K562 (cell line): ENCODE measurements around the gene RBSN. TPM values are rescaled to one million over a fixed set of nuclear protein-coding genes. Genes with fewer than 3 reads are reported as not detected.

ENCODE experiments used
- ATAC-seq: fragments of 200-7000 bp; cut with Tn5 transposase; 3 replicates; pipeline ENCODE4 v1.9.1; 2020; ENCODE audit warnings: moderate library complexity
- BruUV-seq: library from RNA; stranded (reverse); fragments of 400-500 nt; replicated peaks from 2 replicates; lab custom pipeline; 2021; lab: Mats Ljungman, UMichigan
- CTCF ChIA-PET: fragments of 300-600 bp; formaldehyde crosslinking; extraction: SDS; loops from one replicate; lab custom pipeline; 2021; ENCODE audit warnings: low intra/inter-chr PET ratio; lab: Yijun Ruan, JAX
- POLR2A ChIA-PET: fragments of 300-600, 350-650 bp; sonication (Branson Sonifier 250); formaldehyde crosslinking; extraction: SDS; loops from one replicate; lab custom pipeline; 2021; ENCODE audit warnings: antibody characterized with exemption, inconsistent platforms; lab: Yijun Ruan, JAX
- DNase-seq, 4 experiments: peaks; one replicate each; pipeline versions ENCODE4 v3.0.0 to v3.0.0-alpha.2; 2011 to 2018; ENCODE audit warnings: low spot score in 3 of 4, mixed read lengths in 3 of 4; ENCODE audit errors: extremely low read depth in 1 of 4
- FAIRE-seq: peaks from 2 replicates; lab custom pipeline; 2011; peaks lifted over from hg19 to GRCh38; lab: Jason Lieb, UNC
- H2AFZ ChIP-seq: 2 replicates; pipeline ENCODE4 v1.6.0; 2011; ENCODE audit warnings: low read depth, low read length, control low read depth, inconsistent platforms
- H3K27ac ChIP-seq: fragments of 200-600 bp; 3 replicates; pipeline ENCODE4 v1.8.0; 2011; ENCODE audit warnings: low read depth, mild to moderate bottlenecking, control low read depth, inconsistent platforms, low read length, moderate library complexity, mixed read lengths; ENCODE audit errors: extremely low read depth
- H3K27me3 ChIP-seq, 2 experiments: fragments of 300-600 bp in 1 of 2; 2 replicates in 1 of 2; 3 replicates in 1 of 2; pipeline versions ENCODE4 v1.6.0 to v1.8.0; 2011; ENCODE audit warnings: inconsistent platforms in 2 of 2, low read length in 2 of 2, mild to moderate bottlenecking in 1 of 2, mixed read lengths in 1 of 2, moderate library complexity in 1 of 2; ENCODE audit not compliant: control insufficient read depth in 2 of 2, insufficient read depth in 2 of 2
- H3K36me3 ChIP-seq: fragments of 300-600 bp; 3 replicates; pipeline ENCODE4 v1.8.0; 2011; ENCODE audit warnings: mild to moderate bottlenecking, low read length, inconsistent platforms; ENCODE audit not compliant: control insufficient read depth, insufficient read depth
- H3K4me1 ChIP-seq, 2 experiments: fragments of 200-600 bp in 1 of 2; replicated peaks in 1 of 2; 2 replicates in 1 of 2; 3 replicates in 1 of 2; pipeline versions ENCODE4 v1.5.1 to v1.8.0; 2011; ENCODE audit warnings: inconsistent platforms in 2 of 2, low read length in 2 of 2, mild to moderate bottlenecking in 1 of 2, mixed read lengths in 1 of 2, moderate library complexity in 1 of 2; ENCODE audit not compliant: control insufficient read depth in 2 of 2, insufficient read depth in 2 of 2
- H3K4me2 ChIP-seq: 2 replicates; pipeline ENCODE4 v1.6.1; 2011; ENCODE audit warnings: low read length, control low read depth, inconsistent platforms, mixed read lengths; ENCODE audit not compliant: insufficient read depth
- H3K4me3 ChIP-seq: fragments of 200-600 bp; sonication (generic), shearing (Covaris generic); 2 replicates; pipeline ENCODE4 v1.5.1; 2016; ENCODE audit warnings: control low read depth, inconsistent platforms
- H3K79me2 ChIP-seq: fragments of 200-600 bp; 3 replicates; pipeline ENCODE4 v1.8.0; 2011; ENCODE audit warnings: low read length, inconsistent platforms; ENCODE audit not compliant: control insufficient read depth, insufficient read depth
- H3K9ac ChIP-seq, 2 experiments: 2 replicates each; pipeline versions ENCODE4 v1.6.0 to v1.6.1; 2011; ENCODE audit warnings: low read depth in 2 of 2, low read length in 2 of 2, control low read depth in 1 of 2, inconsistent platforms in 1 of 2, mild to moderate bottlenecking in 1 of 2, mixed read lengths in 1 of 2; ENCODE audit not compliant: insufficient read depth in 1 of 2
- H3K9me1 ChIP-seq: one replicate; pipeline ENCODE4 v1.6.0; 2011; ENCODE audit warnings: inconsistent platforms, mild to moderate bottlenecking, low read length, moderate library complexity; ENCODE audit not compliant: control insufficient read depth, insufficient read depth
- H3K9me3 ChIP-seq: replicated peaks from 2 replicates; pipeline ENCODE4 v1.5.1; 2011; ENCODE audit warnings: low read depth, low read length, inconsistent platforms; ENCODE audit not compliant: control insufficient read depth, insufficient read depth
- H4K20me1 ChIP-seq: replicated peaks from 2 replicates; pipeline ENCODE4 v1.6.1; 2011; ENCODE audit warnings: low read length, inconsistent platforms, mixed read lengths; ENCODE audit not compliant: control insufficient read depth, insufficient read depth
- MGA ChIP-seq: fragments of 450-650 bp; IDR thresholded peaks from 2 replicates; pipeline ENCODE4 v1.6.1; 2016; ENCODE audit warnings: mild to moderate bottlenecking, moderate library complexity
- RBM25 ChIP-seq: fragments of 200-400 bp; formaldehyde crosslinking; IDR thresholded peaks from 2 replicates; pipeline ENCODE4 v1.6.1; 2018; ENCODE audit warnings: low read length, low read depth, moderate library complexity; ENCODE audit not compliant: severe bottlenecking
- XRCC3 ChIP-seq: fragments of 450-650 bp; IDR thresholded peaks from 2 replicates; pipeline ENCODE4 v1.6.1; 2017; ENCODE audit warnings: mild to moderate bottlenecking, moderate library complexity
- WGBS: fragments of 100-300 bp; shearing (Covaris generic); methylation state at CpG from one replicate; pipeline ENCODE4 v1.1.6; 2016; ENCODE audit warnings: low coverage, mixed read lengths; ENCODE audit not compliant: insufficient coverage; ENCODE audit errors: missing lambda C conversion rate; 5-methylcytosine and 5-hydroxymethylcytosine counted together
- in situ Hi-C: fragments of 300-500 bp; cut with MboI; formaldehyde crosslinking; loops from 4 replicates; pipeline ENCODE4 v1.15.0; 2018; ENCODE audit warnings: inconsistent platforms, mixed read lengths
- intact Hi-C: fragments of 100-400 bp; cut with micrococcal nuclease; formaldehyde crosslinking; loops from 2 replicates; pipeline ENCODE4 v1.14.2; 2022
- polyA plus RNA-seq, 8 experiments: library from polyadenylated mRNA; depleted of rRNA in 4 of 8; stranded (reverse) in 5 of 8; unstranded in 3 of 8; fragments of >200 nt; fragmentation: Nextera tagmentation in 2 of 8; fragmentation: Illumina TruSeq in 1 of 8; extraction: Ambion mirVana in 2 of 8; extraction: Trizol in 1 of 8; gene quantifications; 2 replicates each; pipeline versions ENCODE4 v1.2.1 to v1.2.3, GENCODE V29; 2011 to 2014; ENCODE audit warnings: inconsistent platforms in 1 of 8, missing spikeins in 1 of 8
- total RNA-seq, 7 experiments: library from RNA; depleted of rRNA in 6 of 7; stranded (reverse); fragments of >200 nt in 6 of 7; fragmentation: Illumina TruSeq in 2 of 7; extraction: Trizol in 2 of 7; gene quantifications; 2 replicates each; pipeline versions ENCODE4 v1.2.1 to v1.2.3, GENCODE V29; 2011 to 2021; ENCODE audit warnings: low replicate concordance in 1 of 7
- TF ChIP-seq, protein P1 (sequence below): fragments of 450-650 bp; formaldehyde crosslinking; IDR thresholded peaks from 2 replicates; pipeline ENCODE4 v1.4.0; 2020; ENCODE audit warnings: mild to moderate bottlenecking, moderate library complexity
- TF ChIP-seq, protein P2 (sequence below): fragments of 250-450 bp; sonication (Bioruptor Pico); IDR thresholded peaks from 2 replicates; pipeline ENCODE4 v1.5.0; 2020; ENCODE audit warnings: mild to moderate bottlenecking, borderline replicate concordance

Gene RBSN
- total and polyA plus RNA-seq, 9 of the 15 experiments (the other 6 are each of a cell fraction or from before 2014, with no cell fraction given): 2.9 to 19.6 (median 15.0) TPM

GRCh38 chr3:15116032-15116669 is 17.2 kb upstream of the RBSN start:
- in situ Hi-C loops: loop anchor here (5.0 to 10.0 kb wide), 2 partner anchors 269 to 436 kb away; no protein-coding TSS in a partner anchor
- peaks cover 0 to 7% of the 10 kb centered on the region in 2 experiments; a peak in 2 of 5 replicates for H3K27me3 ChIP-seq
- H3K9ac ChIP-seq: no peak overlapping the region
- no peaks in the 10 kb centered on the region for H3K9me3 ChIP-seq
- peaks cover 2 to 10% of the 10 kb centered on the region in 2 experiments; a peak in 3 of 5 replicates for H3K4me1 ChIP-seq
- intact Hi-C loops: loop anchor here (5.0 kb wide), 3 partner anchors 91 to 441 kb away; partner anchors contain the start of gene CAPN7
- ChIA-PET POLR2A (interaction anchor here (0.6 to 1.1 kb wide), 3 partner anchors 12 to 91 kb away, joined by 3 read pairs; partner anchors contain the start of gene RBSN), CTCF (no interaction called here)
- H3K27ac ChIP-seq: no peak overlapping the region
- H3K4me2 ChIP-seq: no peak overlapping the region
- H4K20me1 ChIP-seq: no peaks in the 10 kb centered on the region
- no peak overlapping the region for H3K4me3 ChIP-seq
- no TSS peak for BruUV-seq
- ATAC-seq (no peak), DNase-seq (peak in 1 of 4 experiments; percentile 48), FAIRE-seq (peak; percentile 46)
- H3K79me2 ChIP-seq: no peaks in the 10 kb centered on the region
- H3K9me1 ChIP-seq: no peaks in the 10 kb centered on the region
- 9% methylated on average over 2 of the region's 2 CpGs for WGBS
- H2AFZ ChIP-seq: peak overlapping the region; percentile 18
- no peaks in the 10 kb centered on the region for H3K36me3 ChIP-seq
- TF ChIP-seq, protein P1, sequence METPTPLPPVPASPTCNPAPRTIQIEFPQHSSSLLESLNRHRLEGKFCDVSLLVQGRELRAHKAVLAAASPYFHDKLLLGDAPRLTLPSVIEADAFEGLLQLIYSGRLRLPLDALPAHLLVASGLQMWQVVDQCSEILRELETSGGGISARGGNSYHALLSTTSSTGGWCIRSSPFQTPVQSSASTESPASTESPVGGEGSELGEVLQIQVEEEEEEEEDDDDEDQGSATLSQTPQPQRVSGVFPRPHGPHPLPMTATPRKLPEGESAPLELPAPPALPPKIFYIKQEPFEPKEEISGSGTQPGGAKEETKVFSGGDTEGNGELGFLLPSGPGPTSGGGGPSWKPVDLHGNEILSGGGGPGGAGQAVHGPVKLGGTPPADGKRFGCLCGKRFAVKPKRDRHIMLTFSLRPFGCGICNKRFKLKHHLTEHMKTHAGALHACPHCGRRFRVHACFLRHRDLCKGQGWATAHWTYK: no peak
- TF ChIP-seq RBM25 (peak; percentile 59), XRCC3 (0 out of 2 replicates have a peak, but pooled peaks have one; percentile 48), MGA (peak; percentile 97)
- TF ChIP-seq, protein P2, sequence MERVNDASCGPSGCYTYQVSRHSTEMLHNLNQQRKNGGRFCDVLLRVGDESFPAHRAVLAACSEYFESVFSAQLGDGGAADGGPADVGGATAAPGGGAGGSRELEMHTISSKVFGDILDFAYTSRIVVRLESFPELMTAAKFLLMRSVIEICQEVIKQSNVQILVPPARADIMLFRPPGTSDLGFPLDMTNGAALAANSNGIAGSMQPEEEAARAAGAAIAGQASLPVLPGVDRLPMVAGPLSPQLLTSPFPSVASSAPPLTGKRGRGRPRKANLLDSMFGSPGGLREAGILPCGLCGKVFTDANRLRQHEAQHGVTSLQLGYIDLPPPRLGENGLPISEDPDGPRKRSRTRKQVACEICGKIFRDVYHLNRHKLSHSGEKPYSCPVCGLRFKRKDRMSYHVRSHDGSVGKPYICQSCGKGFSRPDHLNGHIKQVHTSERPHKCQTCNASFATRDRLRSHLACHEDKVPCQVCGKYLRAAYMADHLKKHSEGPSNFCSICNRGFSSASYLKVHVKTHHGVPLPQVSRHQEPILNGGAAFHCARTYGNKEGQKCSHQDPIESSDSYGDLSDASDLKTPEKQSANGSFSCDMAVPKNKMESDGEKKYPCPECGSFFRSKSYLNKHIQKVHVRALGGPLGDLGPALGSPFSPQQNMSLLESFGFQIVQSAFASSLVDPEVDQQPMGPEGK (CRISPR knock-in tag): no peak
